ENCODE measurements around the gene CCDC88C. TPM values are rescaled to one million over a fixed set of nuclear protein-coding genes. Genes with fewer than 3 reads are reported as not detected.

CCDC88C gene
- polyA plus RNA-seq, 1 donor (not counting 4 experiments of a cell fraction or from before 2014, with no cell fraction given) = 2.4 TPM

DNA sequence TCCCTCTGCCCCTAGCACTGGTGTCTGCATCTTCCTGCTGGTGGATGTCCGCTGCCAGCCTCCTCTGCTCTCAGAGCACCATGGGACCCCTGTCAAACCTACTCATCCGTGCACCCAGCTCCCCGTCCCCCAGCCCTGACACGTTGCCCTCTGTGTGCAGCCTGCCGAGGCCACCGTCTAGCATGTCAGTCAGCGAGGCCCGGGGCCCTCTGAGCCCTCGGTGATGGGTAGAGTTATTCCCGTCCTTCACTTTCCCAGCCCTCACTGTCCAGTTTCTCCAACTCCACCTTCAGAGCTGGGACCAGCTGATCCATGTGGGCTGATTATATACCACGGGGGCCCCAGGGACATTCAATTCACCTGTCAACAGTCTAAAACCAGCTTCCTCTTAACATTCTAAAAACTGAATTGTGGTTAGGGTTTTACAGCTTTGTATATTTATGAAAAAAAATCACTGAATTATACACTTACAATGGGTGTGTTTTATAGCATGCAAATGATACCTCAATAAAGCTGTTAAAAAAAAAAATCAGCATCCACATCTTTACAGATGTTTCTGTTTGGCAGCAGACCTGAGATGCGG, 61.3 kb downstream of the CCDC88C start:
- Histone ChIP-seq H2AFZ (ENCODE audit: control insufficient read depth, low read length) (no peak overlapping the region), H3K27me3 (ENCODE audit: control insufficient read depth, extremely low read depth, insufficient read depth, low read length) (no peaks in the 10 kb centered on the region), H3K4me3 (ENCODE audit: control insufficient read depth in 2 of 3, extremely low read depth in 1 of 3, insufficient read depth in 2 of 3, low read depth in 1 of 3, low read length in 3 of 3) (no peak overlapping the region), H3K9me1 (ENCODE audit: control insufficient read depth, extremely low read depth, insufficient read depth, low read length) (no peaks in the 10 kb centered on the region), H3K79me2 (ENCODE audit: control insufficient read depth, insufficient read depth, low read length) (no peaks in the 10 kb centered on the region), H3K9ac (ENCODE audit: control insufficient read depth, extremely low read depth, insufficient read depth, low read length) (no peak overlapping the region), H3K9me3 (ENCODE audit: control insufficient read depth, low read depth, low read length) (no peaks in the 10 kb centered on the region), H4K20me1 (ENCODE audit: control insufficient read depth, extremely low read depth, insufficient read depth, low read length) (no peaks in the 10 kb centered on the region), H3K27ac (ENCODE audit: control insufficient read depth, insufficient read depth, low read length) (no peak overlapping the region), H3K4me2 (ENCODE audit: control insufficient read depth, extremely low read depth, insufficient read depth, low read depth, low read length) (no peak overlapping the region), H3K36me3 (ENCODE audit: control insufficient read depth in 2 of 2, extremely low read depth in 1 of 2, insufficient read depth in 2 of 2, low read length in 2 of 2) (no peaks in the 10 kb centered on the region), H3K4me1 (ENCODE audit: control insufficient read depth, extremely low read depth, insufficient read depth, low read length) (peaks cover 10% of the 10 kb centered on the region)
- DNase-seq (ENCODE audit: low read depth, low spot score) (no peak), FAIRE-seq (no peak)
- TF ChIP-seq, protein P1, sequence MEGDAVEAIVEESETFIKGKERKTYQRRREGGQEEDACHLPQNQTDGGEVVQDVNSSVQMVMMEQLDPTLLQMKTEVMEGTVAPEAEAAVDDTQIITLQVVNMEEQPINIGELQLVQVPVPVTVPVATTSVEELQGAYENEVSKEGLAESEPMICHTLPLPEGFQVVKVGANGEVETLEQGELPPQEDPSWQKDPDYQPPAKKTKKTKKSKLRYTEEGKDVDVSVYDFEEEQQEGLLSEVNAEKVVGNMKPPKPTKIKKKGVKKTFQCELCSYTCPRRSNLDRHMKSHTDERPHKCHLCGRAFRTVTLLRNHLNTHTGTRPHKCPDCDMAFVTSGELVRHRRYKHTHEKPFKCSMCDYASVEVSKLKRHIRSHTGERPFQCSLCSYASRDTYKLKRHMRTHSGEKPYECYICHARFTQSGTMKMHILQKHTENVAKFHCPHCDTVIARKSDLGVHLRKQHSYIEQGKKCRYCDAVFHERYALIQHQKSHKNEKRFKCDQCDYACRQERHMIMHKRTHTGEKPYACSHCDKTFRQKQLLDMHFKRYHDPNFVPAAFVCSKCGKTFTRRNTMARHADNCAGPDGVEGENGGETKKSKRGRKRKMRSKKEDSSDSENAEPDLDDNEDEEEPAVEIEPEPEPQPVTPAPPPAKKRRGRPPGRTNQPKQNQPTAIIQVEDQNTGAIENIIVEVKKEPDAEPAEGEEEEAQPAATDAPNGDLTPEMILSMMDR (optimal IDR thresholded peaks at IDR 0.05 in 1 of 3, IDR thresholded peaks at IDR 0.05 in 1 of 3, conservative IDR thresholded peaks at IDR 0.05 in 1 of 3; ENCODE audit: extremely low read depth in 1 of 3, insufficient read depth in 2 of 3, low read length in 3 of 3) = no peak
- no peak for TF ChIP-seq EZH2 (IDR thresholded peaks at IDR 0.05; ENCODE audit: low read length)
- dilution Hi-C loops (cut with MboI; ENCODE audit: extremely low pct_ligation_motif_present, low sequenced_read_pairs) = no loop called here

DNA sequence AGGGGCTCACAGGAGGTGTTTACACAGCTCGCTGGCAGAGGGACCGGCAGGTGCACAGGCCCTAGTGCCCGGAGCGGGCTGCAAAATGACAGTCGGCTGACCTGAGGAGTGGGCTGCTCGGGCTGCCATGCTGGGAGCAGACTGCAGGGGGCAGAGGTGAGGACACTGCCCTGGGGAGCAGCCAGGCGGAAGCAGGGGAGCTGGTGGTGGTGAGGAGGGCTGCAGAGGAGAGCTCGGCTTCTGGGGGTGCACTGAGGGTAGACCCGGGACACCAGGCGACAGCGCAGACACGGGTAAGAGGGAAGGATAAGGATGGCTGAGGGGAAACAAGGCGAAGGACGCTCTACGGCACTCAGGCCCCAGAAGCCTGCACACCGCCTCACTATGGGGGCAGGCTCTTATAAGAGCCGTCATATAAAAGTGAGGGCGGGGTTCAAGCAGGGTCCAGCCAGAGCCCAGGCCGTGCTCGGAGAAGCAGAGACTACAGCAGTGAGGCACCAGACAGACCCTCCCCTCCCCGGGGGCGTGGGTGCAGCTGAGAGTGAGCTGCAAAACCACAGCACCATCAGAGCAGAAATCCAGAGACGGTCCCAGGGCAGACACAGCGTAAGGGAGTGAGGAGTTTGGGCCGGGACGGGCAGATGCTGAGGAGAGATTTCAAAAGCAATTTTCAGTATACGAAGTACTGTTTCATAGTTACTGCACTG, 62.5 kb downstream of the CCDC88C start:
- TF ChIP-seq, protein P1 (optimal IDR thresholded peaks at IDR 0.05 in 1 of 3, IDR thresholded peaks at IDR 0.05 in 1 of 3, conservative IDR thresholded peaks at IDR 0.05 in 1 of 3; ENCODE audit: extremely low read depth in 1 of 3, insufficient read depth in 2 of 3, low read length in 3 of 3) = peak; percentile 25 to 42 (median 39)
- no peak for TF ChIP-seq EZH2 (IDR thresholded peaks at IDR 0.05; ENCODE audit: low read length)
- dilution Hi-C loops (cut with MboI; ENCODE audit: extremely low pct_ligation_motif_present, low sequenced_read_pairs) = no loop called here
- no peaks in the 10 kb centered on the region for H3K9me1 ChIP-seq (ENCODE audit: control insufficient read depth, extremely low read depth, insufficient read depth, low read length)
- H3K4me1 ChIP-seq (ENCODE audit: control insufficient read depth, extremely low read depth, insufficient read depth, low read length) = peaks cover 6% of the 10 kb centered on the region
- no peak overlapping the region for H3K4me2 ChIP-seq (ENCODE audit: control insufficient read depth, extremely low read depth, insufficient read depth, low read depth, low read length)
- H3K27me3 ChIP-seq (ENCODE audit: control insufficient read depth, extremely low read depth, insufficient read depth, low read length) = no peaks in the 10 kb centered on the region
- H2AFZ ChIP-seq (ENCODE audit: control insufficient read depth, low read length) = no peak overlapping the region
- H3K9me3 ChIP-seq (ENCODE audit: control insufficient read depth, low read depth, low read length) = no peaks in the 10 kb centered on the region
- no peaks in the 10 kb centered on the region for H3K36me3 ChIP-seq (ENCODE audit: control insufficient read depth in 2 of 2, extremely low read depth in 1 of 2, insufficient read depth in 2 of 2, low read length in 2 of 2)
- H3K27ac ChIP-seq (ENCODE audit: control insufficient read depth, insufficient read depth, low read length) = no peak overlapping the region
- H3K9ac ChIP-seq (ENCODE audit: control insufficient read depth, extremely low read depth, insufficient read depth, low read length) = no peak overlapping the region
- DNase-seq (ENCODE audit: low read depth, low spot score) = no peak
- H4K20me1 ChIP-seq (ENCODE audit: control insufficient read depth, extremely low read depth, insufficient read depth, low read length) = no peaks in the 10 kb centered on the region
- H3K79me2 ChIP-seq (ENCODE audit: control insufficient read depth, insufficient read depth, low read length) = no peaks in the 10 kb centered on the region
- FAIRE-seq = no peak
- no peak overlapping the region for H3K4me3 ChIP-seq (ENCODE audit: control insufficient read depth in 2 of 3, extremely low read depth in 1 of 3, insufficient read depth in 2 of 3, low read depth in 1 of 3, low read length in 3 of 3)

All from keratinocyte (primary cell).